NCI-H2107 treated with DMSO at 0.1 percent for 48 hours (cell line): Measurements from ENCODE around the gene PKNOX2.

Experiments used
- DNase-seq: peaks from one replicate; lab custom pipeline; 2025; ENCODE audit not compliant: unreplicated experiment; lab: John Stamatoyannopoulos, UW

Gene PKNOX2, protein sequence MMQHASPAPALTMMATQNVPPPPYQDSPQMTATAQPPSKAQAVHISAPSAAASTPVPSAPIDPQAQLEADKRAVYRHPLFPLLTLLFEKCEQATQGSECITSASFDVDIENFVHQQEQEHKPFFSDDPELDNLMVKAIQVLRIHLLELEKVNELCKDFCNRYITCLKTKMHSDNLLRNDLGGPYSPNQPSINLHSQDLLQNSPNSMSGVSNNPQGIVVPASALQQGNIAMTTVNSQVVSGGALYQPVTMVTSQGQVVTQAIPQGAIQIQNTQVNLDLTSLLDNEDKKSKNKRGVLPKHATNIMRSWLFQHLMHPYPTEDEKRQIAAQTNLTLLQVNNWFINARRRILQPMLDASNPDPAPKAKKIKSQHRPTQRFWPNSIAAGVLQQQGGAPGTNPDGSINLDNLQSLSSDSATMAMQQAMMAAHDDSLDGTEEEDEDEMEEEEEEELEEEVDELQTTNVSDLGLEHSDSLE

DNA sequence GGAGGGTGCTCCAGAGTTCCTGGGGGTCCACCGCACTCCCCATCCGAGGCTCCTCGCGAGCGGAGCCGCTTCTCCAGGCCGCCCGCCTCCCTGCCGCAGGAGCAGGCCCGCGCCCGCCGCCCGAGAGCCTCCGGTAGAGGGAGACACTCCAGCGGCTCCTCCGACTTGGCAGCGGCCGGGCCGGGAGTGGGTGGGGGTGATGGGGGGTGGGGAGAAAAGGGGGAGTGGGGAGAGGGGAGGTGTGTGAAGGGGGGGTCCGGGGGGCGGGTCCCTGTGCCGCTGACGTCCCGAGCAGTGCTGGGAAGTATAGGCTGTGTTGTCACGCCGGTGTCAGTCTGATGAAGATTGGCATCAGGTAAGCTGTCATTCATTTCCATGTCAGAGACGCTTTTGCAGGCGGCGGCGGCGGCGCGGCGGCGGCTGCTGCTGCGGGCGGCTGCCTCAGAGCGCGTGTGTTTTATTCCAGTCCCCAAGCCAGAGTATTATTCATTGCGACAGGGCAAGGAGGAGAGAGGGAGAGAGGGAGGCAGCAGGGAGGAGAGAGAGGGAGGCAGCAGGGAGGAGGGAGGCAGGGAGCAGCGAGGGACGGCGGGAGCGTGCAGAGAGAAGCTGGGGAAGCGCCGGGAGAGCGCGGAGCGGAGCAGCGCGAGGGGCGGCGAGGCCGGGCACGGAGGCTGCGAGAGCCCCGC lies at the start of gene PKNOX2:
Gene PKNOX2, plus strand, starts transcription at position 330 of the 689 bp plus-strand sequence. CDS start 186,555 bp downstream, outside the sequence.
- no peak for DNase-seq

DNA sequence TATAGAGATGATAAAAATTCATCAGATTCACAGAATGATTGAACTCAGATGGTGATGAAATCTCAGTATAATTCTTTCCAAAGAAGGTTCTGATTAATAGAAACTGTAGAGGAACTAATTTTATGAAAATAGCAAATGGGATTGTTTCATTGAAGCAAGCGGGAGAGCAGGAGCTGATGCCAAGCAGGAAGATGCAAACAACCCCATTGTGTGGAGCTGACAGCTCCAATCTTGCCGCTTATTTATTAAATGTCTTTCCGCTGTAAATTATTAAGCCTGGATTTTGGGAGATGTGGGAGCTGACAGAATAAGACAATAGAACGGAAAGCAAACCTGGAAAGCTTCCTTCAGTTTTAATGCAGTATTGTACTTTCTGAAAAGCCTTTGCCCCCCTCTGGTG lies 47.1 kb upstream of the PKNOX2 start:
- no peak for DNase-seq

DNA sequence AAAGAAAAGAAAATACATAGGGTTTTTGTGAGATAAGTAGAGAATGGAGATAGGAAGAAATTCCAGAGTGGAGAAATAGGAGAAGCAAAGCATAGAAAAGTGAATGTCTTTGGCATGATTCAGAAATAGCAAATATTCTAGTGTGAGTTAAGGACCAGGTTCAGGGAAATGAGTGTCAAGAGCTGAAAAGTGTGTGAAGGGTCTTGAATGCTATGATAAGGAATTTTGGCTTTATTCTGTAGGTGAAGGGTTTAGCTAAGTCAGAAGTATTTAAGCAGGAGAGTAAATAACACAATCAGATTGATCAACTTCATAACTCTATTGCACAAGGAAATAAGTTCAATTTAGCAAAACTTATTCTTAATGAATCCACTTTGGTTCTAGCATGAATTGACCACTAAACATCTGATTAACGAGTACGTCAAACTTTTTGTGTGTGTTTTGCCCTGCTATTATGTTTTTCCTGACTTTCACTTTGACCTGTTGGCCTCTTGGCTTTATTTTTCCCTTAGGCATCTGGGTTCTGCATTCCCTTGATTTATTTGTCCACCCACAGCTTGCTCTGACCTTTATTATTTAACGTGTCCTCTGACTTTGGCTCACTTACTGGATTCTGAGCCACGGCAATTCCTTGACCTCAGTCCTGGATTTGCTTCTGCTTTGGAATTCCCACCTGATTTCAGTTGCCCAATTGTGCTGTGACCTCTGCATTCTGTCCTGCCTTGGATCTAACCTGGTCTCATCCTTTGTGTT lies 41.2 kb upstream of the PKNOX2 start:
- no peak for DNase-seq

DNA sequence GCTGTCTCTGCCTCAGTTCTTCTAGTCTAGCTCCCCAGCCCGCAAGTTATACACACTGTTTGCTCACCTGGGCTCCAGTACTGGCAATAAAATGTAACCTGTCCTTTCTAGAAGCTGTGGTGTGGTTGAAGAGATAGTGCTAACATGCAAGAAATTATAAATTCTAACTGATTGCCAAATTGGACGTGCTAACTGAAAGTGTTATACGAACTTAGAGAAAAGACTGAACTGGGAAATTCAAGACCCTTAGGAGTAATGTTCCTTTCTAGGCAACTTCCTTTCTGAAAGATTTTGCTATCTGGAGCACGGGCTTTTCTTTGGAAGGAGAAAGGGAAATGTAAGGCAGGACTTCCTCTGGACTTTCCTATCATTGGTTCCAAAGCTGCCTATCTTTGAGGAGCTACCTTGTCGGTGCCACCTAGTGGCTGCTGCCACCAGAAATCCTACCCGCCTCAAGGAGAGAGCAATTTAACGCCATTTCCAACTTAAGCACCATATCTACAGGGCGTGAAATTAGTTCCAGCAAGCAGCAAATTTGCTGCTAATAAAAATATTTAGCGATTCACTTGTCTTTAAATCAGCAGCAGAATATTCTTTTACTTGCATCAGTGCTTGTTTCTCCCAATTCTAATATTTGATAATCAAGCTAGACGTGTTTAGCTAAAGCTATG lies 40.5 kb upstream of the PKNOX2 start:
- DNase-seq, result no peak

DNA sequence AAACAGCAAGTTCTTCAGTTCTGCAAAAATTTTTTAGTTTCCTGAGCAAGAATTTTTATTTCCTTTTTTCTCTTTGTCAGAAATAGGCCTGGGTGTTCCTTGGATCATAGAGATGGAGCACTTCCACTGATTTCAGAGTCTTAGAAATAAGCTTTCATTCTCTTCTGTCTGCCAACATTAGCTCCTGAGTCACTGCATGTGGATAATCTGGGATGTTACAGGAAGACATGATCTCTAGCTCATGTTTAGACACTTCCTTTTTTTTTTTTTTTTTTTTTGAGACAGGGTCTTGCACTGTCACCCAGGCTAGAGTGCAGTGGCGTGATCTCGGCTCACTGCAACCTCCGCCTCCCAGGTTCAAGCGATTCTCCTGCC lies 39.9 kb upstream of the PKNOX2 start:
- DNase-seq, result no peak

DNA sequence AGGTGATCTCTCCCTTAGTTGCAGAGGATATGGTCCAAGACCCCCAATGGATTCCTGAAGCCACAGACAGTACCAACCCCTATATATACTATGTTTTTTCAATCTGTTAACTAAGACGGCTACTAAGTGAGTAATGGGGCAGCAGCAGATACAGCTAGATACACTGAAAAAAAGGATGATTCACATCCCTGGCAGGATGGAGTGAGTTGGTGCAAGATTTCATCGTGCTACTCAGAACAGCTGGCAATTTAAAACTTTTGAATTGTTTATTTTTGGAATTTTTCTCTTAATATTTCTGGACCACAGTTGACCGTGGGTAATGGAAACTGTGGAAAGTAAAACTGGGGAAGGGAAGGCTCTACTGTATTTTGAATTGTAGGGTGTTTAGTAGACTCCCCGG lies 36.1 kb upstream of the PKNOX2 start:
- no peak for DNase-seq

DNA sequence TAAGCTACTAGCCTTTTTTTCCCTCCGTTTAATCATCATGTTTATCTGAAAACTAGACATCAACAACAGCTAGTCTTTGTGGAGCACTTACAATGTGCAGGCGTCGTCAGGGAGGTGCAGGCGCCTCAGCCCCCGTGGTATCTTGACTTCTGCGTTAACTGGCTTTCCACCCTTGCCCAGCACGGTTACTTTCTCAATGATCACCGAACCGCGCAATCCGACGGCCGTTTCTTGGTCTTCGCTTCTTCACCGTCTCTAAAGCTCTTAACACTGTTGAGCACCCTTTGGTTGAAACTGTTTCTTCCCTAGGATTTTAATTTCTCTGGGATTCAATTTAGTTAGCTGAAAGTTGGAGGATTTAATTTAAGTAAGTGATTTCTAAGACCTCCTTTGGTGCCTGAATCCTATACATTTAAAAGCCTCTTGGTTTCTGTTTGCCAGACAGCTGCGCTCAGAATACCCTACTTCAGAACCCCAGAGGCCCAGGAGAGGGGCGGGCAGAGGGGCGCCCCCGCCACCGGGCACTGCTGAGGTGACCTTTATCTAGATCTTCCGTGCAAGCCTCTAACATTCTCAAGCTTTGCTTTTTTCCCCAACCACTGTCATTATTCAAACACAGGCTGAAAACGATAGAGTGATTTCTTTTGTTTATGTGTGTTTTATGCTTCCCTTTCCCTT lies 35.1 kb upstream of the PKNOX2 start:
- no peak for DNase-seq

DNA sequence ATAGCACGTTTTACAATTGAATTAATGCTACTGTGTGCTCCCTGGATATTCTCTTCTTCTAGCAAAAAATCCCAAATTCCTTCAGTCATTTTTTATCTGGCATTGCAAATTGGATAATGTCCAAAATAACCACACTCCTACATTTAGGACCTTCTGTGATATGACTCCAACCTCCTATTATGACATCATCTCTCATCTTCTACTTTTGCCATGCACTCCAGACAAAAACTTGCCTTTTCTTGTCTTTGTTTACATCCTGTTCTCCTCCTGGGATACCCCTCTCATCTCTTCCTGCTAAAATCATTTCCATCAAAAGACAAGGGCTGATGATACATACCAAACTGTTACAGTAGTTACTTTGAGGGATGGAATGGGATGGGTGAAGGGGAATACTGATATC lies 32.5 kb upstream of the PKNOX2 start:
- DNase-seq, result no peak

DNA sequence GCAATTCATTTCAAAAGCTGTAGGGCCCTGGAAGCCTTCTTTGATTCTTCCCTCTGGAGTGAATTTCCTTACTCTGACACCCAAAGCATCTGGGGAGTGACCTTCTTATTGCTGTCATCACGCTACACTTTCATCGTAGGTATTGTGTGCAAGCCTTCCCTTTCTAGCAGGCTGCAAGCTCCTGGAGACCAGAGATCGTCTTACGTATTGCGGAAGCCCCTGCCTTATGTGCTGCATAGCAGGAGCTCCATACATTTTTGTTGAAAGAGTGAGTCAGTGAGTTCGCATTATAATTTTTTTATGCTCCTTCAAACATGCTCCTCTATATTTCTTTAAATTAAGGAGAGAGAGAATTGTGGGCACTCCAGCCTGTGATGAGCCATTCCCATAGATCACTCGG lies 32.0 kb upstream of the PKNOX2 start:
- DNase-seq, result no peak

DNA sequence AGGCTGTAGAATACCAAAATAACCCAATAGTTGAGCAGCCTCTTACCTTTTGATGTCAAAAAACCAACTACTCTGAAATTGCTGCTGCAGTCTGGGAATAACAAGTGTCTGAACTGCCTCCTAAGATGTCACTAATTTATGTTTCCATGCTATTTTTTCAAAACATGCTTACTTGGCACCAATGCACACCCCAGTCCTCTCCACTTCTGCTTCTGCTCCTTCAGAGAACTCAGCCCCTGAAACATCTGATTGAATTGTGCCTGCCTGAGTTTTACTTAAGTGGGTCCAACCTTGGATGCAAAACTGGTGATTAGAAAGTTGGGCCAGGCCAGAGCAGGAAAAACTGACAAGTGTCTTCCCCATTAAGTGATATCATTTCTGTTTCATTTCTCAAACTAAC lies 28.6 kb upstream of the PKNOX2 start:
- no peak for DNase-seq

DNA sequence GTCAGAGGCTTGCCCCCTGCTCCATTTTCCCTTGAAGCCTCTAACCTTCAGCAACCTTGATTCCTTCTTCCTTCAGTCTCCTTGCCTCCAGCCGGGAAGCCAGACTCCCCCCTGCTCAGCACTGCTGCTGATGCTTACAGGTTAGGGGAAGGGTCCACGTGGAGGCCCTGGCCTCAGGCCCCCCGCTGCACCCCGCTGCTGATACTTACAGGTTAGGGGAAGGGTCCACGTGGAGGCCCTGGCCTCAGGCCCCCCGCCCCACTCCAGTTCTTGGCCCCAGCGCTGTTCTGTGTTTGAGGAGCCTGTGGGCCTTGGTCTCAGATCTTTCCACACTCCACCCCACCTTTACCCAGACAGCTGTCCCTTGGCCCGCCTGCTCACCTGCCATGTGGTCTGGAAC lies 25.6 kb upstream of the PKNOX2 start:
- DNase-seq, result no peak

DNA sequence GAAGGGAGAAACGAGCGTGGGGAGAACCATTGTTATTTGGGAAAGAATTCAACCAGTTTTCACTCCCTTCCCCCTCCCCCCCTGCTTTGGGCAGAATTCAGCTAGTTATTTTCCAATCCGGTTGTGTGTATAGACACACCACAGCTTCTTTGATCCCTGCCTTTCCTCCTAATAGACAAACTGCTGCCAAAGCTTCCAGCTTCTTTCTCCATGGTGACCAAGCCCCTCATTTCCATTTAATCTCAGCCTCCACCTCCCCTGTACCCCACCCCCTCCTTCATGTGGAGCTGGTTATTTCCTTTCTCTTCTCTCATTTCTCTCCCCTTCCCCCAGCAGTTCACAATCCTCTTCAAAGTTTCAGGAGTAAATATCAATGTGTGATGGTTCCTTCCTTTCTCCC lies 24.8 kb upstream of the PKNOX2 start:
- DNase-seq, result no peak

DNA sequence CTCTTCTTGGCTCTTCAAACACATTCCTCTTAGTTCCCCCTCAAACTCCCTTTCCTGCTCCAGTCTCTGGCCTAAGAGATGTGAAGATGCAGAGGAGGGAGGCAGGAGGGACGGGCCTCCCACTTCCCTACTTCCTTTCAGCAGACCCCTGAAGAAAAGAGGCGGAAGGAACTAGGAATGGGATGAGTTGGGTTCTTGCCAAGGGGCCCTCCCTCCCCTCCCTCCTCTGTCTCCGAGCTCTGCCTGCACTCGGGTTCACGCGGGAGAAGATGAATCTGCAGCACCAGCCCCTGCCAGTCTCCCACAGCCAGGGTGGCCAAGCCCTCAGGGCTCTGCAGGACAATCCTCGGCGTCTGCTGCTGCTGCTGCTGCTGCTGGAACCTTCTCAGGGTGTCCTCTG lies 24.3 kb upstream of the PKNOX2 start:
- DNase-seq, result no peak

DNA sequence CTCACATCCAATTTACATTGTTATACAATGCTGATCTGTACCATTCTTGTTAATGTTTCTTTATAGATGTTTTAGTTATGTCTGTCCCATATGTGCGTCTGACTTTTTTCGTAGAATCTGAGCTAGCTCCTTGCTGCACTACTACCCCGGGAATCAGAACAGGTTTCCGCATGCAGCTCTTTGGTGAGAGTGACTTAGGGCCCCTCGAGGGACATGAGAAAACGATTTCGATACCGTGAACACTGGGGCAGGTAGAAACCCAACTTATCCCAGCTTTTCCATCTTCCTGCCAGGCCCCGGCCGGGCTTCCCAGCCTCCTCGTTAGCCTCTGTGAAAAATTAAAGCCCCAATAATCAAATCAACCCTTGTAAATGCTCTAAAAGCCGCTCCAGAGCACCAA lies 23.4 kb upstream of the PKNOX2 start:
- DNase-seq, result no peak

DNA sequence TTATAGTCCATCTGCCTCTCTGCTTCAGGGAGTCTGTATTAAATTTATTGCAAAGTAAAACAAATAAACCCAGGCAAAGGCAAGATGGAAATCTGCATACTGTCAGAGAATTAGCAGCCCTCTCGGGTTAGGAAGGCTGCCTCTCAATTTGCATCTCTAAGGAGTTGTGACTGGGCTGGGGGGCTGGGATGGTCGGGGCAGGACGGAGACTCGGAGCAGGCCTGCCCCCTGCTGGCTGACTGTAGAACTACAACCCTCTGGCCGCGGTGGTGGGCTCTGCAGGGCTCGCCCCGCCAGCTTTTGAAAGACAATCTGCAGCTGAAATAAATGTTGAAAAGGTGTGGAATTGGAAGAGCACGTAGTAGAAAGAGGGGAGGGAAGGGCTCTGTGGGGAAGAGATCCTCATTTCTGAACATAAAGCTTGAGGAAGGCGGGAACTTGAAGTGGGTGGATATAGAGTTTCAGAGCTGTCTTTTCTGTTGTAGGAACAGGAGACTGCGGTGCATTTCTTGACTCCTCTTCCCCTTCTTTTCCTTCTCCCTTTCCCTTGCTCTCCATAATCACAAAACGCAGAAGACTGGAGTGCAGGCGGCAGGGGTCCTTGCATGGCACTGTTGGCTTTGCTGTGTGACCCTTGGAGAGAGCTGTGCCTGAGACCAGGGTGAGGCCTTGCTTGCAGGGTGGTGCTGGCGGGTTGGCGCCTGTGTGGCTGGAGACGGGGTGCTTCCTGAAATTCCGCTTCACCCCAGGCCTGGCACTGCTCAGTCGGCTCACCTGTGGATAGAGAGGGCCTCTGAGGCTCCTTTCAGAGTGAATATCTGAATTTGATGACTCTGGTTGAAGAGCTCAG lies 22.6 kb upstream of the PKNOX2 start:
- no peak for DNase-seq

DNA sequence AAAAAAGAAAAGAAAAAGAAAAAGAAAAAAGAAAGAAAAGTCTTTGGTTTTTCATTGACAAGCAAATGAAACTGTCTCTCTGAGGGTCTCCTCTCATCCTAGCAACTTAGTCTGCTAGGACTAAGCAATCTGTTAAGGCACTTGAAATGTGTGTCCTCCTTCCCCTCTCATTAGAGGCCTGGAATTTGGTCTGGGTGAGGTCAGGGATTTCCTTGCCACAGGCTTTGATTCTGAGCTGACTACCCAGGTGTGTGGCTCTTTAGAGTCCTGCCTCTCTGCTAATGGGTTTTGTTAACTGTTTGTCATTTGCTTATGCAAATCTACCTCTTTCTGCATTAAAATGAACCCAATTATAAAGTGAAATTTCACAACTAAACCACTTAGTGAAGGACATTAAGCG lies 18.3 kb upstream of the PKNOX2 start:
- DNase-seq, result no peak

DNA sequence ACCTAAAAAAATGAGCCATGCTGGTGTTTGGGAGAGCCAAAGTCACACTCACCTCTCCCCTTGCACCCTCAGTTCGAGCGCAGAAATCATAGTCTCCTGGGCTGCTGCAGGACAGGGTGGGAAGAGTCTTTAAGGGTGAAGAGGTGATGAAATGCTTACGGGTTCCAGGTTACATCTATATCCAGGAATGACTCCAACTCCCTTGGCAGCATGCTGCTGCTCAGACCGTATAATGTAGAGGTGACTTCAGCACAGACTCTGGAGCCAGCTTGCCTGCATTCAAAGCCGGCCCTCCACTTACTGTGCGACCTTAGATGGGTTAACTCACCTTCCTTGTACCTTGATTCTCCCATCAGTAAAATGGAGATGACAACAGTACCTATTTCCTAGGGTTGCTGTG lies 17.3 kb upstream of the PKNOX2 start:
- no peak for DNase-seq

DNA sequence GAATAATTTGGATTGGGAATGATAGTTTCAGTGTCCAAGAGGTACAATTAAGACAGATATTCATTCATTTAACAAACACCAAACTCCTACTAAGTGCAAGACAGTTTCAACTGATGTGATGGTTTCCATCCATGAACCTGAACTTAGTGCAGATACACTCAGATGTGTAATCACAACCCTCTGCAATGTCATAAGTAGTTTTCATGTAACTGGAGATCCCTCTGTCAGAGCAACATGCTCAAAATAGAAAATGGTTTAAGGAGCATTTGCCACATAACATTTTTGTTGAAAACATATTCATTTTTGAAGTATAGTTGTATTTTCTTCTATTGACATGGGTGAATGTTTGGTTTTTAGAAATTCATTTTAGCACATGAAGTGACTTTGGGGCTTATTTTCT lies 16.5 kb upstream of the PKNOX2 start:
- no peak for DNase-seq

DNA sequence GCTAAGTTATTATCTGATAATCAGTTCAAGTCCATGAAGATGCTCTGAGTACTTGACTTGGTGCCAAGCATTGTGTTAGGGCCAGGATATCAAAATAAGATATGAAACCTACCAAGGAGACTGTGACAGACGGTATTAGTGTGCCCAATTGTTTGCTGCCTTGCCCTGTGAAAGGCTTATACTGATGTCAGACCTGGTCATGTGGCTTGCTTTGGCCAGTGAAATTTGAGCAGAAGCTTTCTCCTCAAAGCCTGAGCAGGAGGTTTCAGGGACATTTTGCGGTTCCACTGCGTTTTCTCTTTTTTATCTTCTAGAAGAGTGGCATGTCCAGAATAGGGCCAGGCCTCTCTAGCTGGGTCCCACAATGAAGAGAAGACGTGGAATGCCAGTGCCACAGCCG lies 15.8 kb upstream of the PKNOX2 start:
- no peak for DNase-seq

DNA sequence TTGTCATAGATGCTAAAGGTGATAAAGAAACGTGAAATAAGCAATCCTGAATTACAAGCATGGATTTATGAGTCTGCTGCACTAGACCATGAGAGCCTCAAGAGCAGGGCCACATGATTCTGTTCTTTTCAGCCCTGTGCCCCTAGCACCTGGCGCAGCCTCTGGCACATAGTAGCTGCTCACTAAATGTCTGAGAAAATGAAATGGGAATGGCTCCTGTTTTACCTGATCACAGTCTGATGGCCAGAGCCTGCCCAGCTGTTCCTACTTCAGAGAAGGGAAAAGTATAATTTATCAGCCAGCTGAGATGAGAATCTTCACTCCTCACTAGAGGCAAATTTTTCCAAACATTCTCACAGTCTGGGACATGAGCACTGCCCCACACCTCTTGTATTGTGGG lies 10.7 kb upstream of the PKNOX2 start:
- no peak for DNase-seq
